HL-60 (cell line): Measurements from ENCODE around the gene OR52A1.

ENCODE experiments used
- GABPA ChIP-seq: IDR thresholded peaks from 2 replicates; pipeline ENCODE4 v1.6.1; 2012; ENCODE audit warnings: low read depth
- POLR2AphosphoS5 ChIP-seq: IDR thresholded peaks from 2 replicates; pipeline ENCODE4 v1.6.1; 2012; ENCODE audit warnings: low read depth
- SPI1 ChIP-seq: IDR thresholded peaks from 2 replicates; pipeline ENCODE4 v1.6.1; 2012; ENCODE audit warnings: low read depth, mild to moderate bottlenecking, borderline replicate concordance
- TF ChIP-seq, protein P1 (sequence below): IDR thresholded peaks from one replicate; pipeline ENCODE4 v1.5.1; 2011; ENCODE audit warnings: low read length, control low read depth, inconsistent platforms; ENCODE audit not compliant: insufficient read depth
- TF ChIP-seq, protein P2 (sequence below): IDR thresholded peaks from 2 replicates; pipeline ENCODE4 v1.6.1; 2012; ENCODE audit warnings: low read depth; ENCODE audit not compliant: insufficient replicate concordance

DNA sequence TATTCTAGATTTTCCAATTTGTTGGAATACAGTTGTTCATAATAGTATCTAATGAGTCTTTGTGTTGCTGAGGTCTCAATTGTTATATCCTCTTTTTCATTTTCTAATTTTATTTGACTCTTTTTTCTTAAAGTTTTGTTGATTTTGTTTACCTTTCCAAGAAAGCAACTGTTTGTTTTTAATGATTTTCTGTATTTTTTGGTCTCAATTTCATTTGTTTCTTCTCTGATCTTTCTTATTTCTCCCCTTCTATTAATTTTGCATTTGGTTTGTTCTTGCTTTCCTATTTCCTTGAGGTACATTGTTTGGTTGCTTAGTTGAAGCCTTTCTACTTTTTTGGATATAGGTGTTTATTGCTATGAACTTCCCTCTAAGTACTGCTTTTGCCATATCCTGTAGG lies 5.2 kb upstream of the OR52A1 start:
- TF ChIP-seq, protein P1, sequence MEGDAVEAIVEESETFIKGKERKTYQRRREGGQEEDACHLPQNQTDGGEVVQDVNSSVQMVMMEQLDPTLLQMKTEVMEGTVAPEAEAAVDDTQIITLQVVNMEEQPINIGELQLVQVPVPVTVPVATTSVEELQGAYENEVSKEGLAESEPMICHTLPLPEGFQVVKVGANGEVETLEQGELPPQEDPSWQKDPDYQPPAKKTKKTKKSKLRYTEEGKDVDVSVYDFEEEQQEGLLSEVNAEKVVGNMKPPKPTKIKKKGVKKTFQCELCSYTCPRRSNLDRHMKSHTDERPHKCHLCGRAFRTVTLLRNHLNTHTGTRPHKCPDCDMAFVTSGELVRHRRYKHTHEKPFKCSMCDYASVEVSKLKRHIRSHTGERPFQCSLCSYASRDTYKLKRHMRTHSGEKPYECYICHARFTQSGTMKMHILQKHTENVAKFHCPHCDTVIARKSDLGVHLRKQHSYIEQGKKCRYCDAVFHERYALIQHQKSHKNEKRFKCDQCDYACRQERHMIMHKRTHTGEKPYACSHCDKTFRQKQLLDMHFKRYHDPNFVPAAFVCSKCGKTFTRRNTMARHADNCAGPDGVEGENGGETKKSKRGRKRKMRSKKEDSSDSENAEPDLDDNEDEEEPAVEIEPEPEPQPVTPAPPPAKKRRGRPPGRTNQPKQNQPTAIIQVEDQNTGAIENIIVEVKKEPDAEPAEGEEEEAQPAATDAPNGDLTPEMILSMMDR = no peak
- TF ChIP-seq POLR2AphosphoS5 (no peak), GABPA (no peak), SPI1 (no peak)
- TF ChIP-seq, protein P2, sequence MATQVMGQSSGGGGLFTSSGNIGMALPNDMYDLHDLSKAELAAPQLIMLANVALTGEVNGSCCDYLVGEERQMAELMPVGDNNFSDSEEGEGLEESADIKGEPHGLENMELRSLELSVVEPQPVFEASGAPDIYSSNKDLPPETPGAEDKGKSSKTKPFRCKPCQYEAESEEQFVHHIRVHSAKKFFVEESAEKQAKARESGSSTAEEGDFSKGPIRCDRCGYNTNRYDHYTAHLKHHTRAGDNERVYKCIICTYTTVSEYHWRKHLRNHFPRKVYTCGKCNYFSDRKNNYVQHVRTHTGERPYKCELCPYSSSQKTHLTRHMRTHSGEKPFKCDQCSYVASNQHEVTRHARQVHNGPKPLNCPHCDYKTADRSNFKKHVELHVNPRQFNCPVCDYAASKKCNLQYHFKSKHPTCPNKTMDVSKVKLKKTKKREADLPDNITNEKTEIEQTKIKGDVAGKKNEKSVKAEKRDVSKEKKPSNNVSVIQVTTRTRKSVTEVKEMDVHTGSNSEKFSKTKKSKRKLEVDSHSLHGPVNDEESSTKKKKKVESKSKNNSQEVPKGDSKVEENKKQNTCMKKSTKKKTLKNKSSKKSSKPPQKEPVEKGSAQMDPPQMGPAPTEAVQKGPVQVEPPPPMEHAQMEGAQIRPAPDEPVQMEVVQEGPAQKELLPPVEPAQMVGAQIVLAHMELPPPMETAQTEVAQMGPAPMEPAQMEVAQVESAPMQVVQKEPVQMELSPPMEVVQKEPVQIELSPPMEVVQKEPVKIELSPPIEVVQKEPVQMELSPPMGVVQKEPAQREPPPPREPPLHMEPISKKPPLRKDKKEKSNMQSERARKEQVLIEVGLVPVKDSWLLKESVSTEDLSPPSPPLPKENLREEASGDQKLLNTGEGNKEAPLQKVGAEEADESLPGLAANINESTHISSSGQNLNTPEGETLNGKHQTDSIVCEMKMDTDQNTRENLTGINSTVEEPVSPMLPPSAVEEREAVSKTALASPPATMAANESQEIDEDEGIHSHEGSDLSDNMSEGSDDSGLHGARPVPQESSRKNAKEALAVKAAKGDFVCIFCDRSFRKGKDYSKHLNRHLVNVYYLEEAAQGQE = no peak
